ENCODE data around the gene RSRC2.
"Not testable (repeated sequence)": the region's sequence is repeated elsewhere in the genome, so short reads cannot be mapped to it uniquely, and the experiment has no call there.

RSRC2 gene

DNA sequence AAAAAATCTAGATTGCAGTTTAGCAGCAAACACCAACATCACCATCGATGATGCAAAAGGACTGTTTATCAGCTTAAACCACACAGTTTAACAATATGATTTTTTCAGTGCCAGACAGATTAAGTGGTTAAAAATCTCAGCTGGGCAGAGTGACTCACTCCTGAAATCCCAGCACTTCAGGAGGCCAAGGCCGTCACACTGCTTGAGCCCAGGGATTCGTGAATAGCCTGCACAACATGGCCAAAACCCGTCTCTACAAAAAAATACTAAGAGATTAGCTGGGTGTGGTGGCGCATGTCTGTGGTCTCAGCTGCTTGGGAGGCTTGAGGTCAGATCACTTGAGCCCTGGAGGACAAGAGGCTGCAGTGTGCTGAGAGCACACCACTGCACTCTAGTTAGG is 8.9 kb downstream of the RSRC2 start:
- DNase-seq (ENCODE audit: low read depth) = no peak

DNA sequence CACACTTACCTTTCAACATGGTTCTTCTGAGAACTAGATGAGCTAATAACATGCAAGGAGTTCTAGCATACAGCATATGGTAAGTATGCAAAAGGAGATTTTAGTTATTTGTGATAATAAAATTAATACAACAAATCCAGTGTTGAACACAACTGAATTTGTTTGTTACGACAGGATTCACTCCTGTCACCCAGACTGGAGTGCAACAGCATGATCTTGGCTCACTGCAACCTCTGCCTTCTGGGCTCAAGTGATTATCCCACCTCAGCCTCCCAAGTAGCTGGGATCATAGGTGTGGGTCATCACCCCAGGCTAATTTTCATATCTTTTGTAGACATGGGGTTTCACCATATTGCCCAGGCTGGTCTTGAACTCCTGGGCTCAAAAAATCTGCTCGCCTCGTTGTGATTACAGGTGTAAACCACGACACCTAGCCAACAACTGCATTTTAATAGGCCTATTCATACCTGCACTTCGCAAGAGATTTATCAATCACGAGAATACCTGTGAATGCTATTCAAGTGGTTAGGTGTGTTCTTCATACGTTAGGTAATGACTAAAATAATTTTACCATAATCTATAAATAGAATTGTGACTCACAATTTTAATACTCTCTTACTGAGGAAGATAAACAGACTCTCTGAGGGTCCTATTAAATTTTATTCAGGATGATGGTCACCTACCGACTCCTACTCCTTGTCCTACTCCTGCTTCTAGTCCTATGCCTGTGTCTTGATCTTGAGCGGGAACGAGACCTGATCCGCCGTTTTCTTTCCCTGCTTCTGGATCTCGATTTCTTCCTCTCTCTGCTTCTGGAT is 10.0 kb downstream of the RSRC2 start:
- DNase-seq (ENCODE audit: low read depth) = no peak

DNA sequence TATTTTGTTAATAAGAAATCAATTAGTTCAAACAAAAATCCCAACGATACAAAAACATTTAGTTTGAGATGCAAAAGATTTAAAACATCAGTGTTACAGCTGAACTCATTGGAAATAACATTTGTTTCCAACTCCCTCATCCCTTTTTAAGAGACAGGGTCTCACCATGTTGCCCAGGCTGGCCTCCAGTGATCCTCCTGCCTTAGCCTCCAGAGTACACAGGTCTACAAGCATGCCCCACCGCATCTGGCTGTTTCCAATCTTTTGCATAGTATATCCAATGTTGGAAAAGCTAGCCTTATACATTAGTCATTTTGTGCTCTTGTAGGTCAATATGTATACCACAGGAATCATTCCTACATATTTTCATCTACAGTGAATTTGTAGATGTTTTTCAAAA is 11.5 kb downstream of the RSRC2 start:
- DNase-seq (ENCODE audit: low read depth) = no peak

DNA sequence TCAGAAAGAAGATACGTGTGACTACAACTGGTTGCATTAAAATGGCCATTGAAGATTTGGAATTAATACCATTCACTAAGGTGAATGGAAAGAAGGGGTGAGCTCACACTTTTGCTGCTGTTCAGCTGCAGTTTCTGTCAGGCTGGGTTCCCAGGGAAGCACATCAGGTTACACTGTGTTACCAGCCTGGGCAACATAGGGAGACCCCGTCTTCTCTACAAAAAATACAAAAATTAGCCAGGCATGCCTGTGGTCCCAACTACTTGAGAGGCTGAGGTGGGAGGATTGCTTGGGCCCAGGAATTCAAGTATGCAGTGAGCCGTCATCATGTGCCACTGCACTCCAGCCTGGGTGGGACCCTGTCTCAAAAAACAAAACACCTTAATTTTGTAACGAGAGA is 13.1 kb downstream of the RSRC2 start:
- no peak for DNase-seq (ENCODE audit: low read depth)

GRCh38 chr12:122513028-122513427 is 13.7 kb downstream of the RSRC2 start:
- DNase-seq (ENCODE audit: low read depth) = not testable (repeated sequence)

DNA sequence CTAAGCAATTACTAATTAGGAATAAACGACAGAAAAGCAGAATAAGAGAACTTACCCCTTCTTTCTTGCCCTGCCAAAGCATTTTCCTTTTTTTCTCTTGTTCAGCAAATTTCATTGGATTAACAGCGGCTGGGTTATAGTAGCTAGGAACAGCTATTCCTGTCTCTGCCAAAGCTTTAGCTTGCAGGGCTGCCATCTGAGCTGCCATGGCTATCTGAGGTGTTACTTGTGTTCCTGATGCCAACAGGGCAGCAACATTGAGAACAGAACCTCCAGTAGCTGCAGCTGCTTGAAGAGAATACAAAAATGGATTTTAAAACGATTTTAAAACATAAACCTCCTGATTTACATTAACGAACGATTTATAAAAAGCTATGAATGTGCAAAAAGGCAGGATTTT is 18.6 kb downstream of the RSRC2 start:
- no peak for DNase-seq (ENCODE audit: low read depth)

GRCh38 chr12:122506393-122506938 is 20.3 kb downstream of the RSRC2 start:
- DNase-seq (ENCODE audit: low read depth) = no peak

GRCh38 chr12:122505419-122506051 is 21.2 kb downstream of the RSRC2 start:
- DNase-seq (ENCODE audit: low read depth) = no peak

DNA sequence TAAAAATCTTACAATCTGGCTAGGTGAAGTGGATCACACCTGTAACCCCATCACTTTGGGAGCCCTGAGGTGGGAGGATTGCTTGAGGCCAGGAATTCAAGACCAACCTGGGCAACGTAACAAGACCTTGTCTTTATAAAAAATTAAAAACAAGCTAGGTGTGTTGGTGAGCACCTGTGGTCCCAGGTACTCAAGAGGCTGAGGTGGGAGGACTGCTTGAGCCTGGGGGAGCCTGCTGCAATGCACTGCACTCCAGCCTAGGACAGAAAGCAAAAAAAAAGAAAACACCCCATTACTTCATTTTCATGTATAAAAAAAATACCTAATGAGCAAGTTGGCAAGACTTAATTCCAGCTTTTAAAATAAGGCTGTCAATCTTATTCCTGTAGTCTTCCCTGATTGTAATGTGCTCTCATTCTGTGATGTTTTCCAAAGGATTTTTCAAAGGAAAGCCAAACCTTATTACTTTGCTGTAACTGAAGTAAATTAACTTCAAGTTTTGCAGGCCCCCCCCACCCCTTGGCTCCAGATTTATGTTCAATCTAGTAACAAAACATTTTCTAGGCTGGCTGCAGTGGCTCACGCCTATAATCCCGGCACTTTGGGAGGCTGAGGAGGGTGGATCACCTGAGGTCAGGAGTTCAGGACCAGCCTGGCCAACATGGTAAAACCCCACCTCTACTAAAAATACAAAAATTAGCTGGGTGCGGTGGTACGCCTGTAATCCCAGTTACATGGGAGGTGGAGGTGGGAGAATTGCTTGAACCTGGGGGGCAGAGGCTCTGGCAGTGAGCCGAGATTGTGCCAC is 22.7 kb downstream of the RSRC2 start:
- no peak for DNase-seq (ENCODE audit: low read depth)

DNA sequence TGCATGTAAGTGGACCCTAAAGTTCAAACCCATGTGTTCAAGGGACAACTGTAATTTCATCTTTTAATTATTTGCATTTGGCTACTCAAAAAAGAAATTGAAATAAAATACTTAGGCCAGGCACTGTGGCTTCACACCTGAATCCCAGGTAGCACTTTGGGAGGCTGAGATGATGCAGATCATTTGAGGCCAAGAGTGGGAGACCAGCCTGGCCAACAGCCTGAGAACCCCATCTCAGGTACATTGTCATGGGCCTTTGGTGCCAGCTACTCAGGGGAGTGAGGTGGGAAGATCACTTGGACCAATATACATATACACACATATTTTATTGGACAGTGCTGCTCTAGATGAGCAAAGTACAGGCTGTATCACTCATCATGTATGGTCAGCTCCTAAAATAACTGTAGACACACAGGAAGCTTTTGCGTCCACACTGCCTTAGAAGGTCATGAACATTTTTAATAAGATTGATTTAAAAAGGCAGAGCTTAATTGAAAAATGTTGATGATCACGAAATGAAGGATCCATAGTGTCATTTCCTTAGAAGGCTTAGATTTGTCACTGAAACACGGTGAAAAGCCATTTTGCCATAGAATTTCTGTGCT is 23.5 kb downstream of the RSRC2 start:
- no peak for DNase-seq (ENCODE audit: low read depth)

DNA sequence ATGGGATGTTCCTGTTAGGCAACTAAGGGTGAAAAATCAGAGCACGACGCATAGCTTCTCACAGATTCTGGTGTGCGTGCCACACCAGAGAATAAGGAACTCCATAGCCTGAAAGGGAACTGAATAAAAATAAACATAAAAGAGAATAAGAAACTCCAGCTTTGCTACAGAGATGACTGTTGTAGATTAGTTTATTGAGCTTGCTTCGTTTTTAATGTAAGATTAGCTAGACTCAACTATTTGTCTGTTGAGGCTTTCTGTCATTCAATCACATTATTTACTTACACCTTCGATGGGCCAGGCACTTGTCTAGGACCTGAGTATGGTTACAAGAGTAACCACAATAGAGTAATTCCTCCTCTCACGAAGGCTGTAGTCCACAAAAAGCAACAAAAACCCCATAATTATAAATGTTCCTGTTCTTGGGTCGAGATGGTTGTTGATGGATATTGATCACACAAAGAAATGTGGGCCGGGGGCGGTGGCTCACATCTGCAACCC is 25.2 kb downstream of the RSRC2 start:
- no peak for DNase-seq (ENCODE audit: low read depth)

DNA sequence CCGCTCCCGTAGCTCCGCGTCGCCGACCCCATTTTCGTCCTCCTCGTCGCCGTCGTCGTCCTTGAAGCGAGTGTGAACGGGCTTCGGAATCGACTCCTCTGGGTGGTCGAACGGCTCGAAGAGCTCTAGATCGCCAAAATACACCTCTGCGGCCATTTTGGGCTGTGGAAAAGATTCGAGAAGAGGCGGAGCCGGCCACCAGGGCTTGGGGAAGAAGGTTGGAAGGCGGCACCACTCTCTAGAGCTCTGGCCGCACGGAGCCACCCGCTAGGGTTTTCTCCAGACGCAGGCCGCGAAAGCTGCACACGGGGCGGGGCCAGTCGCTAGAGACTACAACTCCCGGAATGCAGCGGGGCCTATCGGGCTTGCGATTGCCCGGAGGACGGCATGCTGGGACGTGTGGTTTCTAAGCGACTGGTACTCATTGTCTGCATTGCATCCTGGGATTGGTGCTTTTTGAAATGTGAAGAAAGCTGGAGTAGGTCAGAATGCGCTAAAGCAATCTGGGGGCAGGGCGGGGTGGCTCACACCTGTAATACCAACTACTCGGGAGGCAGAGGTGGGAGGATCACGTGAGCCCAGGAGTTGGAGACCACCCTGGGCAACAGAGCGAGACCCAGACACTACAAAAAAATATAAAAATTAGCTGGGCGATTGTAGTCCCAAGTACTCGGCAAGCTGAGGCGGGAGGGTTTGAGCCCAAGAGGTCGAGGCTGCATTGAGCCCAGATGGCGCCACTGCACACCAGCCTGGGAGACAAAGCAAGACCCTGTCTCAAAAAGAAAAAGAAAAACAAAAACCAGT is 25.8 kb downstream of the RSRC2 start, which contains the start of gene ZCCHC8:
ZCCHC8 (minus strand) TSS at position 248 of the 804 bp plus-strand sequence; CDS start at position 156, 92 bp downstream.
- peak; percentile 95 for DNase-seq (ENCODE audit: low read depth)

- DNase-seq (ENCODE audit: low read depth) = peak; percentile 25
Observed at GRCh38 chr12:122499991-122500684, 26.6 kb downstream of the RSRC2 start.

- DNase-seq (ENCODE audit: low read depth) = no peak
Observed at GRCh38 chr12:122495258-122495657, 31.5 kb downstream of the RSRC2 start.

- not testable (repeated sequence) for DNase-seq (ENCODE audit: low read depth)
Observed at GRCh38 chr12:122493222-122493621, 33.5 kb downstream of the RSRC2 start.

DNA sequence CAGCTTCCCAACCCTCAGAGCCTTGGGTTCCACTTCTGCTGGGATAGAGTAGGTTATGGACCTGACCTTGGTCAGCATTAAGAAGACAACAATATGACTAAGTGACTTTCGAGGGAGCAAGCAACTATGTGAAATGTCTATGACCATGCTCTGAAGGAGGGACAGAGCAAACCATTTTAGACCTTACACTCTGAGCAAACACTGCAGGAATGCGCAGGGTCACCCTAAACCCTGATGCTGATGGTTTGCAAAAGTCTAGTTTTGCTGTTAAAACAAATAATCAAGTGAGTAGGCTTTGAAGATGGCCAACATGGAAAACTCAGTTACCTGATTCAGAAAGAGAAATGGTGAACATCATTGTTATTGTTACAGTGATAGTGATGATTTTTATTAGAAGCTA is 34.7 kb downstream of the RSRC2 start:
- DNase-seq (ENCODE audit: low read depth) = no peak

DNA sequence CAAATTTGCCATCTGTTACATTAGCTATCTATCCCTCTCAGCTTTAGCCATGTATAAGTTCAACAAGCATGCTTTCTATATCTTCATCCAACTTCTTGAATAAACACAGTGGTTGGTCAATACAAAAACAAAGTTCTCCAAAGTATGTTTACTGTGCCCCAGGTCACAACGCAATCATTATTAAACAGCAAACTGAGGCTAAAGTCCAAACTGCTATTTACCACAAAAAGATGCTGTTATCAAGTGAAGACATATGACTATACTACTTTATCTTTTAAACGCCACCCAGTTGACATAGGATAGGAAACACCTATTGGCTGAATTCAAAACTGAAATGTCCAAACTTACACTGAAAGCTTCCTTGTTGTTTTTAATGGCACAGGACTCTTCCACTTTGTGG is 37.7 kb downstream of the RSRC2 start:
- DNase-seq (ENCODE audit: low read depth) = no peak

- not testable (repeated sequence) for DNase-seq (ENCODE audit: low read depth)
Observed at GRCh38 chr12:122487807-122488206, 38.9 kb downstream of the RSRC2 start.

GRCh38 chr12:122486805-122487426 is 39.8 kb downstream of the RSRC2 start:
- DNase-seq (ENCODE audit: low read depth) = no peak

- DNase-seq (ENCODE audit: low read depth) = not testable (repeated sequence)
Observed at GRCh38 chr12:122486360-122486759, 40.4 kb downstream of the RSRC2 start.

All from activated T-cell treated with anti-CD3 and anti-CD28 coated beads for 48 hours (primary cell).